ENCODE data around the gene OBSL1. TPM values are rescaled to one million over a fixed set of nuclear protein-coding genes. Genes with fewer than 3 reads are reported as not detected.
A peak's percentile ranks its signal among the peaks of the same experiment; 100 is the strongest.

Gene OBSL1
- total RNA-seq, 4 donors from 2014 or later = 47.9 to 72.9 (median 56.5) TPM

- DNase-seq = no peak
- Histone ChIP-seq H3K4me3 (no peak overlapping the region), H3K4me1 (peaks cover 6 to 9% of the 10 kb centered on the region in 2 donors), H3K9me3 (no peaks in the 10 kb centered on the region), H3K27ac (no peak overlapping the region), H3K36me3 (no peaks in the 10 kb centered on the region), H3K27me3 (no peaks in the 10 kb centered on the region)
- TF ChIP-seq POLR2A (IDR thresholded peaks at IDR 0.05) (no peak), CTCF (IDR thresholded peaks at IDR 0.05 in 4 of 5, conservative IDR thresholded peaks at IDR 0.05 in 1 of 5) (no peak)
- in situ Hi-C loops (cut with MboI; ENCODE audit: low sequenced_read_pairs in 4 of 4) (no loop called here), intact Hi-C loops (cut with DNase I; ENCODE audit: low total_unique reads) (no loop called here)
- no peak for ATAC-seq
These were observed 21.8 kb upstream of the OBSL1 start for GRCh38 chr2:219593154-219593553.

GRCh38 chr2:219592736-219593135, 21.4 kb upstream of the OBSL1 start:
- no peaks in the 10 kb centered on the region for H3K36me3 ChIP-seq
- no peak for ATAC-seq
- TF ChIP-seq POLR2A (IDR thresholded peaks at IDR 0.05) (no peak), CTCF (IDR thresholded peaks at IDR 0.05 in 4 of 5, conservative IDR thresholded peaks at IDR 0.05 in 1 of 5) (no peak)
- intact Hi-C loops (cut with DNase I; ENCODE audit: low total_unique reads) (no loop called here), in situ Hi-C loops (cut with MboI; ENCODE audit: low sequenced_read_pairs in 4 of 4) (no loop called here)
- no peaks in the 10 kb centered on the region for H3K9me3 ChIP-seq
- H3K27me3 ChIP-seq = no peaks in the 10 kb centered on the region
- H3K27ac ChIP-seq = no peak overlapping the region
- H3K4me3 ChIP-seq = no peak overlapping the region
- H3K4me1 ChIP-seq = peaks cover 6 to 8% of the 10 kb centered on the region in 2 donors
- DNase-seq = no peak

GRCh38 chr2:219591091-219591490, 19.8 kb upstream of the OBSL1 start:
- intact Hi-C loops (cut with DNase I; ENCODE audit: low total_unique reads) (no loop called here), in situ Hi-C loops (cut with MboI; ENCODE audit: low sequenced_read_pairs in 4 of 4) (no loop called here)
- TF ChIP-seq CTCF (IDR thresholded peaks at IDR 0.05 in 4 of 5, conservative IDR thresholded peaks at IDR 0.05 in 1 of 5) (no peak), POLR2A (IDR thresholded peaks at IDR 0.05) (no peak)
- Histone ChIP-seq H3K9me3 (no peaks in the 10 kb centered on the region), H3K4me3 (no peak overlapping the region), H3K4me1 (no peaks in the 10 kb centered on the region), H3K27me3 (no peaks in the 10 kb centered on the region), H3K36me3 (no peaks in the 10 kb centered on the region), H3K27ac (no peak overlapping the region)
- DNase-seq (no peak), ATAC-seq (no peak)

GRCh38 chr2:219581346-219581745, 10.0 kb upstream of the OBSL1 start:
- TF ChIP-seq POLR2A (IDR thresholded peaks at IDR 0.05) = no peak
- Histone ChIP-seq H3K36me3 (no peaks in the 10 kb centered on the region), H3K27ac (no peak overlapping the region), H3K4me3 (no peak overlapping the region), H3K9me3 (no peaks in the 10 kb centered on the region), H3K4me1 (no peaks in the 10 kb centered on the region), H3K27me3 (no peaks in the 10 kb centered on the region)
- in situ Hi-C loops (cut with MboI; ENCODE audit: low sequenced_read_pairs in 4 of 4) (no loop called here), intact Hi-C loops (cut with DNase I; ENCODE audit: low total_unique reads) (no loop called here)
- DNase-seq = no peak
- no peak for ATAC-seq

GRCh38 chr2:219578811-219579613, 7.7 kb upstream of the OBSL1 start:
- no peaks in the 10 kb centered on the region for H3K27me3 ChIP-seq
- H3K9me3 ChIP-seq = no peaks in the 10 kb centered on the region
- peak overlapping the region in 3 of 4 donors; percentile 0 to 58 (median 24) for H3K27ac ChIP-seq
- no peaks in the 10 kb centered on the region for H3K36me3 ChIP-seq
- TF ChIP-seq POLR2A (IDR thresholded peaks at IDR 0.05) (no peak), CTCF (IDR thresholded peaks at IDR 0.05 in 4 of 5, conservative IDR thresholded peaks at IDR 0.05 in 1 of 5) (no peak)
- no peak overlapping the region for H3K4me3 ChIP-seq
- DNase-seq (no peak), ATAC-seq (peak; percentile 78 to 89)
- in situ Hi-C loops (cut with MboI; ENCODE audit: low sequenced_read_pairs in 4 of 4) = no loop called here
- no peaks in the 10 kb centered on the region for H3K4me1 ChIP-seq
- intact Hi-C loops (cut with DNase I; ENCODE audit: low total_unique reads) = no loop called here

Data from gastrocnemius medialis (tissue), 4 donors.